HepG2 (cell line): ENCODE data around the gene MED28. TPM values are rescaled to one million over a fixed set of nuclear protein-coding genes. Genes with fewer than 3 reads are reported as not detected.
"Not testable (repeated sequence)": the region's sequence is repeated elsewhere in the genome, so short reads cannot be mapped to it uniquely, and the experiment has no call there.

ENCODE experiments used
- ATAC-seq: fragments of 200-7000 bp; cut with Tn5 transposase; 3 replicates; pipeline ENCODE4 v1.9.1; 2020; ENCODE audit warnings: mild to moderate bottlenecking, moderate library complexity
- BruUV-seq: library from RNA; stranded (reverse); fragments of 400-500 nt; replicated peaks from 2 replicates; lab custom pipeline; 2021; lab: Mats Ljungman, UMichigan
- CTCF ChIA-PET: fragments of 300-600 bp; formaldehyde crosslinking; extraction: SDS; loops from one replicate; lab custom pipeline; 2021; ENCODE audit warnings: low total read pairs, inconsistent platforms, low intra/inter-chr PET ratio; lab: Yijun Ruan, JAX
- POLR2A ChIA-PET: fragments of 350-600 bp; sonication (Branson Sonifier 250); formaldehyde crosslinking; loops from one replicate; lab custom pipeline; 2020; ENCODE audit warnings: antibody characterized with exemption, inconsistent platforms; lab: Yijun Ruan, JAX
- DNase-seq: peaks from one replicate; pipeline ENCODE4 v3.0.0-alpha.2; 2015; ENCODE audit warnings: low spot score
- FAIRE-seq: peaks from 3 replicates; lab custom pipeline; 2011; peaks lifted over from hg19 to GRCh38; lab: Jason Lieb, UNC
- H2AFZ ChIP-seq: one replicate; pipeline ENCODE4 v1.6.1; 2011; ENCODE audit warnings: low read length, inconsistent platforms
- H3K27ac ChIP-seq: fragments of 300-600 bp; 3 replicates; pipeline ENCODE4 v1.8.0; 2011; ENCODE audit warnings: mixed run types, mild to moderate bottlenecking, mixed read lengths, low read length, inconsistent platforms; ENCODE audit not compliant: insufficient read depth; ENCODE audit errors: extremely low read length
- H3K27me3 ChIP-seq, 2 experiments: fragments of 200-600 bp in 1 of 2; 2 replicates in 1 of 2; 3 replicates in 1 of 2; pipeline versions ENCODE4 v1.6.0 to v1.8.0; 2011; ENCODE audit warnings: low read length in 2 of 2, mild to moderate bottlenecking in 2 of 2, moderate library complexity in 2 of 2, inconsistent platforms in 1 of 2; ENCODE audit not compliant: insufficient read depth in 2 of 2, control insufficient read depth in 1 of 2
- H3K36me3 ChIP-seq, 2 experiments: fragments of 200-600 bp in 1 of 2; replicated peaks in 1 of 2; 2 replicates in 1 of 2; 3 replicates in 1 of 2; pipeline versions ENCODE4 v1.5.1 to v1.8.0; 2011; ENCODE audit warnings: low read length in 2 of 2, inconsistent platforms in 1 of 2; ENCODE audit not compliant: insufficient read depth in 2 of 2, control insufficient read depth in 1 of 2
- H3K4me1 ChIP-seq: 2 replicates; pipeline ENCODE4 v1.5.1; 2012; ENCODE audit warnings: low read length, inconsistent platforms; ENCODE audit not compliant: insufficient read depth
- H3K4me2 ChIP-seq: 2 replicates; pipeline ENCODE4 v1.6.0; 2011; ENCODE audit warnings: low read depth, low read length, inconsistent platforms
- H3K4me3 ChIP-seq, 3 experiments: fragments of 200-600 bp in 1 of 3; sonication (generic), shearing (Covaris generic) in 1 of 3; replicated peaks in 1 of 3; 2 replicates each; pipeline ENCODE4 v1.5.1; 2011 to 2016; ENCODE audit warnings: low read length in 3 of 3, inconsistent platforms in 2 of 3, low read depth in 2 of 3, mild to moderate bottlenecking in 2 of 3, control low read depth in 1 of 3, mixed read lengths in 1 of 3; ENCODE audit not compliant: insufficient read depth in 1 of 3
- H3K79me2 ChIP-seq: one replicate; pipeline ENCODE4 v1.6.1; 2011; ENCODE audit warnings: low read length, inconsistent platforms; ENCODE audit not compliant: insufficient read depth
- H3K9ac ChIP-seq: 2 replicates; pipeline ENCODE4 v1.6.0; 2011; ENCODE audit warnings: mild to moderate bottlenecking, low read depth, low read length, inconsistent platforms; ENCODE audit not compliant: insufficient read depth
- H3K9me3 ChIP-seq: 2 replicates; pipeline ENCODE4 v1.5.1; 2012; ENCODE audit warnings: mild to moderate bottlenecking, low read length
- H4K20me1 ChIP-seq: 2 replicates; pipeline ENCODE4 v1.6.0; 2011; ENCODE audit warnings: inconsistent platforms, mild to moderate bottlenecking, low read length, moderate library complexity; ENCODE audit not compliant: insufficient read depth
- E2F2 ChIP-seq: sonication (generic); formaldehyde crosslinking; IDR thresholded peaks from 2 replicates; pipeline ENCODE4 v1.4.0; 2020; ENCODE audit warnings: missing genetic modification reagents, borderline replicate concordance
- HINFP ChIP-seq: sonication (generic); formaldehyde crosslinking; IDR thresholded peaks from 2 replicates; pipeline ENCODE4 v1.4.0; 2020; ENCODE audit warnings: low read depth, mild to moderate bottlenecking, missing genetic modification reagents
- ZNF543 ChIP-seq: sonication (generic); formaldehyde crosslinking; IDR thresholded peaks from 2 replicates; pipeline ENCODE4 v1.4.0; 2020; ENCODE audit warnings: mild to moderate bottlenecking, missing genetic modification reagents
- WGBS: methylation state at CpG from one replicate; pipeline ENCODE4 v1.1.6; 2017; ENCODE audit warnings: low lambda C conversion rate; 5-methylcytosine and 5-hydroxymethylcytosine counted together
- in situ Hi-C: cut with HindIII; loops from 2 replicates; pipeline ENCODE4 v1.10.0; 2017; ENCODE audit warnings: low pct_unique_long_range_greater_than_20kb; ENCODE audit not compliant: extremely low pct_ligation_motif_present
- intact Hi-C: fragments of 100-400 bp; cut with micrococcal nuclease; formaldehyde crosslinking; loops from one replicate; pipeline ENCODE4 v1.10.0; 2022; ENCODE audit not compliant: unreplicated experiment
- polyA plus RNA-seq, 8 experiments: library from polyadenylated mRNA; depleted of rRNA in 3 of 8; stranded (reverse) in 7 of 8; unstranded in 1 of 8; fragments of >200 nt; fragmentation: Illumina TruSeq in 4 of 8; extraction: Trizol in 4 of 8; gene quantifications; 2 replicates each; pipeline versions ENCODE4 v1.2.1 to v1.2.3, GENCODE V29; 2011 to 2016; ENCODE audit warnings: low read depth in 4 of 8, missing spikeins in 1 of 8, mixed read lengths in 1 of 8; ENCODE audit not compliant: insufficient read depth in 1 of 8
- total RNA-seq, 5 experiments: library from RNA; depleted of rRNA; stranded (reverse); fragments of >200 nt; fragmentation: Illumina TruSeq; extraction: Trizol; gene quantifications; 2 replicates each; pipeline ENCODE4 v1.2.3, GENCODE V29; 2016; ENCODE audit warnings: low read depth in 1 of 5

The MED28 gene
- total and polyA plus RNA-seq, 2 of the 13 experiments (the other 11 are each of a cell fraction or from before 2014, with no cell fraction given) = 41.3 to 65.7 TPM

GRCh38 chr4:17657849-17658248, 43.4 kb downstream of the MED28 start (continued):
- no peak for TF ChIP-seq HINFP
- no peak for TF ChIP-seq ZNF543 (CRISPR knock-in tag)
- TF ChIP-seq E2F2 (CRISPR knock-in tag) = no peak
- TF ChIP-seq, all 625 proteins: peak for 0

GRCh38 chr4:17659196-17659595, 44.8 kb downstream of the MED28 start:
- not testable (repeated sequence) for BruUV-seq

More at GRCh38 chr4:17659196-17659595, 44.8 kb downstream of the MED28 start:
- FAIRE-seq, H3K4me1 ChIP-seq, H3K9me3 ChIP-seq, DNase-seq, H3K4me2 ChIP-seq, ATAC-seq, intact Hi-C loops, H2AFZ ChIP-seq, H3K9ac ChIP-seq, H3K79me2 ChIP-seq, POLR2A ChIA-PET, H3K4me3 ChIP-seq, CTCF ChIA-PET, H3K27ac ChIP-seq, H4K20me1 ChIP-seq, in situ Hi-C loops, H3K36me3 ChIP-seq: not testable (repeated sequence)
- peaks cover 3 to 29% of the 10 kb centered on the region in 2 experiments; a peak in 3 of 5 replicates for H3K27me3 ChIP-seq
- 77% methylated on average over 8 of the region's 8 CpGs for WGBS
